Adrenal gland (tissue), 5 donors: ENCODE measurements around the gene MCM3AP.

Experiments
- CTCF ChIP-seq, 6 experiments: fragments of 450-650 bp in 4 of 6; fragments of 200-600 bp in 2 of 6; sonication (generic) in 1 of 6; IDR thresholded peaks; 1 replicate in 5 of 6; 2 replicates in 1 of 6; pipeline versions ENCODE4 v1.5.1 to v1.8.0; 2016 to 2021; ENCODE audit warnings: antibody characterized with exemption in 6 of 6, mild to moderate bottlenecking in 2 of 6, moderate library complexity in 1 of 6
- POLR2A ChIP-seq, 2 donors: fragments of 450-650 bp; IDR thresholded peaks; one replicate each; pipeline ENCODE4 v1.6.1; 2017; ENCODE audit warnings: antibody characterized with exemption in 2 of 2, mild to moderate bottlenecking in 2 of 2, moderate library complexity in 1 of 2
- donor health status: DM: no; HTN: no; CAD: no.

- TF ChIP-seq CTCF (IDR thresholded peaks at IDR 0.05) = no peak
- TF ChIP-seq POLR2A (IDR thresholded peaks at IDR 0.05) = no peak
Observed at GRCh38 chr21:46250146-46250725, 35.2 kb downstream of the MCM3AP start.
